HCT116 (cell line): ENCODE results near the gene MYL3.

ENCODE experiments used
- CBX3 ChIP-seq: IDR thresholded peaks from 2 replicates; pipeline ENCODE4 v1.6.1; 2012; ENCODE audit warnings: low read depth
- CTCF ChIP-seq, 3 experiments: fragments of 200-600 bp in 1 of 3; sonication (generic) in 1 of 3; IDR thresholded peaks in 2 of 3; conservative IDR thresholded peaks in 1 of 3; 2 replicates each; pipeline ENCODE4 v1.5.1; 2012 to 2017; ENCODE audit warnings: low read depth in 2 of 3, low read length in 2 of 3, antibody characterized with exemption in 1 of 3, borderline replicate concordance in 1 of 3, control low read depth in 1 of 3, mild to moderate bottlenecking in 1 of 3, mixed read lengths in 1 of 3, mixed run types in 1 of 3, moderate library complexity in 1 of 3; ENCODE audit not compliant: insufficient read depth in 1 of 3
- EZH2 ChIP-seq: fragments of 200-600 bp; sonication (generic); IDR thresholded peaks from 2 replicates; pipeline ENCODE4 v1.6.1; 2017; ENCODE audit warnings: antibody characterized with exemption, mixed run types
- JUND ChIP-seq: IDR thresholded peaks from 2 replicates; pipeline ENCODE4 v1.6.1; 2012
- MAX ChIP-seq: IDR thresholded peaks from 2 replicates; pipeline ENCODE4 v1.6.1; 2012
- RAD21 ChIP-seq: IDR thresholded peaks from 2 replicates; pipeline ENCODE4 v1.6.1; 2012; ENCODE audit warnings: low read depth, mild to moderate bottlenecking
- REST ChIP-seq: IDR thresholded peaks from 2 replicates; pipeline ENCODE4 v1.6.1; 2012; ENCODE audit warnings: low read depth
- SP1 ChIP-seq: IDR thresholded peaks from 2 replicates; pipeline ENCODE4 v1.6.1; 2012; ENCODE audit warnings: low read depth
- TCF7L2 ChIP-seq: IDR thresholded peaks from 2 replicates; pipeline ENCODE4 v1.7.0; 2011; ENCODE audit warnings: borderline replicate concordance, inconsistent platforms; ENCODE audit not compliant: insufficient read depth, insufficient read length; ENCODE audit errors: extremely low read depth
- ZBTB33 ChIP-seq: IDR thresholded peaks from 2 replicates; pipeline ENCODE4 v1.6.1; 2011; ENCODE audit warnings: mild to moderate bottlenecking, low read length, moderate library complexity; ENCODE audit not compliant: insufficient replicate concordance; ENCODE audit errors: extremely low read depth

GRCh38 chr3:46884427-46884826, 21.2 kb upstream of the MYL3 start:
- TF ChIP-seq TCF7L2 (no peak), ZBTB33 (no peak), CTCF (IDR thresholded peaks at IDR 0.05 in 2 of 3, conservative IDR thresholded peaks at IDR 0.05 in 1 of 3; ENCODE audit: borderline replicate concordance in 1 of 3, insufficient read depth in 1 of 3, low read depth in 2 of 3, low read length in 2 of 3) (no peak), JUND (no peak), SP1 (no peak), RAD21 (no peak), REST (no peak), EZH2 (no peak), CBX3 (no peak), MAX (no peak)
